ENCODE measurements around the gene FGD3. TPM values are rescaled to one million over a fixed set of nuclear protein-coding genes. Genes with fewer than 3 reads are reported as not detected.

FGD3 gene
- total RNA-seq, 1 experiment from 2014 or later = 89.0 TPM

DNA sequence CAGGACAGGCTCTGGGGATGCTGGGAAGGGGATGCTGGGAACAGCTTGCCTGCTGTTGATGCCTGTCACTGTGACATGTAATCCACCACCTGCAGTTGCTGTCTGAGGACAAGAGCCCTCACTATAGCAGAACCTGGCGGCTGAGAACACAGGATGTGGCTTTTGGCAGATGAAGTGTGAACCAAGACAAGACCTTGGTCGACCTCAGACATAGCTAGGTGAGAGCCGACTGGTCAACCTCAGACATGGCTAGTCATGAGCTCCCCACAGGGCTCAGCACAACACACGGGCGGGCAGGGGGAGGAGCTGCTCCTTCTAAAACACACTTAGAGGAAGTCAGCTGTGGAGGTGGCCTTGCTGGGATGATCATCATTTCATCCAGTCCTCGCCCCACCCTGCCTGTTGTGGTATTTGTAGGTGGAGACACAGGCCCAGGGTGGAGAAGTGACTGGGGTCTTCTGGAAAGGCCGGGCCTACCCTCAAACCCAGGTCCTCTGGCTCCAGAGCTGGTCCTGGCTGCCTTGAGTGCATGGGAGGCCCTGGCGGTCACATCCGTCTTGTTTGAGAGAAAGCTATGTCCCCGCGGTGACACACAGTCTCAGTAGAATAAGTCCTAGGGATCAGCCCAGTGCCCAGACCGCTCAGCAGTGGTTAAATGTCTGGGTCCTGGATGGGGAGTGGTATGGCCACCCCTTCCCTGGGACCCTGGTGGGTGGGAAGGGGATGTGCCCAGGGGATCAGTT lies 117.2 kb downstream of the FGD3 start:
- H3K27me3 ChIP-seq (ENCODE audit: insufficient read depth, low read depth) = no peaks in the 10 kb centered on the region
- H3K36me3 ChIP-seq (ENCODE audit: low read depth) = no peaks in the 10 kb centered on the region
- BruUV-seq (replicated peaks) = no TSS peak
- no peaks in the 10 kb centered on the region for H3K79me2 ChIP-seq (ENCODE audit: low read depth)
- H3K9me2 ChIP-seq (ENCODE audit: insufficient read depth) = no peaks in the 10 kb centered on the region
- no peaks in the 10 kb centered on the region for H3K9me3 ChIP-seq (ENCODE audit: insufficient read depth, low read depth)
- H3K4me1 ChIP-seq (replicated peaks; ENCODE audit: insufficient read depth) = no peaks in the 10 kb centered on the region
- intact Hi-C loops (cut with micrococcal nuclease; ENCODE audit: unreplicated experiment) = loop anchor here (5.0 kb wide), 1 partner anchor 33 kb away; the partner anchor contains the start of gene CARD19
- ChIA-PET POLR2A (ENCODE audit: unreplicated experiment) (no interaction called here), CTCF (no interaction called here)
- TF ChIP-seq, protein P1, sequence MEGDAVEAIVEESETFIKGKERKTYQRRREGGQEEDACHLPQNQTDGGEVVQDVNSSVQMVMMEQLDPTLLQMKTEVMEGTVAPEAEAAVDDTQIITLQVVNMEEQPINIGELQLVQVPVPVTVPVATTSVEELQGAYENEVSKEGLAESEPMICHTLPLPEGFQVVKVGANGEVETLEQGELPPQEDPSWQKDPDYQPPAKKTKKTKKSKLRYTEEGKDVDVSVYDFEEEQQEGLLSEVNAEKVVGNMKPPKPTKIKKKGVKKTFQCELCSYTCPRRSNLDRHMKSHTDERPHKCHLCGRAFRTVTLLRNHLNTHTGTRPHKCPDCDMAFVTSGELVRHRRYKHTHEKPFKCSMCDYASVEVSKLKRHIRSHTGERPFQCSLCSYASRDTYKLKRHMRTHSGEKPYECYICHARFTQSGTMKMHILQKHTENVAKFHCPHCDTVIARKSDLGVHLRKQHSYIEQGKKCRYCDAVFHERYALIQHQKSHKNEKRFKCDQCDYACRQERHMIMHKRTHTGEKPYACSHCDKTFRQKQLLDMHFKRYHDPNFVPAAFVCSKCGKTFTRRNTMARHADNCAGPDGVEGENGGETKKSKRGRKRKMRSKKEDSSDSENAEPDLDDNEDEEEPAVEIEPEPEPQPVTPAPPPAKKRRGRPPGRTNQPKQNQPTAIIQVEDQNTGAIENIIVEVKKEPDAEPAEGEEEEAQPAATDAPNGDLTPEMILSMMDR (conservative IDR thresholded peaks at IDR 0.05) = no peak
- TF ChIP-seq EZH2 (IDR thresholded peaks at IDR 0.05; ENCODE audit: low read depth) = no peak
- no peaks in the 10 kb centered on the region; the same call in 1 of the 2 replicates for H3F3A ChIP-seq (ENCODE audit: insufficient read depth, low read depth)
- no peaks in the 10 kb centered on the region for H4K20me1 ChIP-seq (ENCODE audit: insufficient read depth)
- H3K27ac ChIP-seq = no peak overlapping the region
- no peak for DNase-seq
- no peak overlapping the region for H3K4me2 ChIP-seq
- H3K4me3 ChIP-seq = no peak overlapping the region
- H2AFZ ChIP-seq = no peak overlapping the region

DNA sequence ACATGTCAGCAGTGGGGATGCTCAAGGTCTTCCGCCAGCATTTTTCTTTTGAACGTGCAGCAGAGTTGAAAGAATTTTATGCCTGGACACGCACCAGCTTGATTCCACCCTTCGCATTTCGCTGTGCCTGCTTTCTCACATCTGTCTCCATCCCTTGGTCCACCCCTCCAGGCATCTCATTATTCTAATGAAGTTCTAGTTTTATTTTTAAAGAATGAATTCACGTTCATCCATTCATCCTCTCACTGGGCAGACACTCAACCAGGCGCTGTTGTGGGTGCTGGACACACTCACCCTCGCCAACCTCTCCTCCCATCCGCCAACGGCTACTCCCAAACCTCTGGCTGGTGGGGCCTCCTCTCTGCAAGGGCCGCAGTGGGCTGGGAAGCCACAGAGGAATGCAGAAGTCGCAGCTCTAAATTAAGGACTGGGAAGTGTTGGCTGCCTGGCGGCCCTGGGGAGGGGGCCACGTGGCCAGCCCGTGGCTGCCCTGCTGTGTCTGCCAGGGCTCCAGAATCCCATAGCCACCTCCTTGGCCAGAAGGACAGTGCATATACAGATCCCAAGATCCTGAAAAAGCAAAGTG lies 117.9 kb downstream of the FGD3 start:
- ChIA-PET POLR2A (ENCODE audit: unreplicated experiment) (no interaction called here), CTCF (no interaction called here)
- H3K27ac ChIP-seq = no peak overlapping the region
- no peaks in the 10 kb centered on the region for H3K4me1 ChIP-seq (replicated peaks; ENCODE audit: insufficient read depth)
- no peaks in the 10 kb centered on the region for H4K20me1 ChIP-seq (ENCODE audit: insufficient read depth)
- no peak overlapping the region for H3K4me3 ChIP-seq
- TF ChIP-seq EZH2 (IDR thresholded peaks at IDR 0.05; ENCODE audit: low read depth) = no peak
- TF ChIP-seq, protein P1 (conservative IDR thresholded peaks at IDR 0.05) = no peak
- no peaks in the 10 kb centered on the region for H3K27me3 ChIP-seq (ENCODE audit: insufficient read depth, low read depth)
- no peak overlapping the region for H2AFZ ChIP-seq
- DNase-seq = no peak
- BruUV-seq (replicated peaks) = no TSS peak
- no peaks in the 10 kb centered on the region for H3K9me2 ChIP-seq (ENCODE audit: insufficient read depth)
- no peak overlapping the region for H3K4me2 ChIP-seq
- intact Hi-C loops (cut with micrococcal nuclease; ENCODE audit: unreplicated experiment) = no loop called here
- H3K9me3 ChIP-seq (ENCODE audit: insufficient read depth, low read depth) = no peaks in the 10 kb centered on the region
- H3F3A ChIP-seq (ENCODE audit: insufficient read depth, low read depth) = no peaks in the 10 kb centered on the region
- H3K79me2 ChIP-seq (ENCODE audit: low read depth) = no peaks in the 10 kb centered on the region
- H3K36me3 ChIP-seq (ENCODE audit: low read depth) = no peaks in the 10 kb centered on the region

DNA sequence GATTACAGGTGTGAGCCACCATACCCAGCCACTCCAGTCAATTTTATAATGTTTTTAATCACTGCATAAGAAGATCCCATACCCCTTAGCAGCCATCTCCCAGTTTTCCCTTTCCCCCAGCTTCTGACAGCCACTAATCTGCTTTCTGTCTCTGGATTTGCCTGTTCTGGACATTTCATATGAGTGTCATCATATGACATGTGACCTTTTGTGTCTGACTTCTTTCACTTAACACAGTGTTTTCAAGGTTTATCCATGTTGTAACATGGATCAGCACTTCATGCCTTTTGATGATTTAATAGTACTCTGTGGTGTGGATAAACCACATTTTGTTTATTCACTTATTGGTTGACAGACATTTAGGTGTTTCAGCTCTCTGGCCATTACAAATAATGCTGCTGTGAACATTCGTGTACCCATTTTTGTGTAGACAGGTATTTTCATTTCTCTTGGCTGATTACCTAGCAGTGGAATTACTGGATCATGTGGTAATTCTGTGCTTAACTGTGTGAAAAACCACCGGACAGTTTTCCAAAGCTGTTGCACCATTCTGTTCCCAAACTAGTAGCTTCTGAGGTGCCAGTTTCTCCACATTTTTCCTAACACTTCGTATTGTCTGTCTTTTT lies 119.8 kb downstream of the FGD3 start:
- Histone ChIP-seq H3K9me2 (ENCODE audit: insufficient read depth) (no peaks in the 10 kb centered on the region), H3K4me1 (replicated peaks; ENCODE audit: insufficient read depth) (no peaks in the 10 kb centered on the region), H3K36me3 (ENCODE audit: low read depth) (no peaks in the 10 kb centered on the region), H3F3A (ENCODE audit: insufficient read depth, low read depth) (no peaks in the 10 kb centered on the region), H3K4me3 (no peak overlapping the region), H4K20me1 (ENCODE audit: insufficient read depth) (no peaks in the 10 kb centered on the region), H3K4me2 (no peak overlapping the region), H2AFZ (no peak overlapping the region), H3K9me3 (ENCODE audit: insufficient read depth, low read depth) (no peaks in the 10 kb centered on the region), H3K27me3 (ENCODE audit: insufficient read depth, low read depth) (no peaks in the 10 kb centered on the region), H3K27ac (no peak overlapping the region), H3K79me2 (ENCODE audit: low read depth) (no peaks in the 10 kb centered on the region)
- ChIA-PET CTCF (no interaction called here), POLR2A (ENCODE audit: unreplicated experiment) (interaction anchor here (0.6 kb wide), 1 partner anchor 92 kb away, joined by 7 read pairs; no protein-coding TSS in a partner anchor)
- TF ChIP-seq, protein P1 (conservative IDR thresholded peaks at IDR 0.05) = no peak
- no peak for TF ChIP-seq EZH2 (IDR thresholded peaks at IDR 0.05; ENCODE audit: low read depth)
- intact Hi-C loops (cut with micrococcal nuclease; ENCODE audit: unreplicated experiment) = no loop called here
- DNase-seq = no peak
- BruUV-seq (replicated peaks) = no TSS peak
